Measurements from ENCODE around the gene TSHZ2. TPM values are rescaled to one million over a fixed set of nuclear protein-coding genes. Genes with fewer than 3 reads are reported as not detected.

TSHZ2 gene
- total RNA-seq, 1 donor from 2014 or later = 1.9 TPM

DNA sequence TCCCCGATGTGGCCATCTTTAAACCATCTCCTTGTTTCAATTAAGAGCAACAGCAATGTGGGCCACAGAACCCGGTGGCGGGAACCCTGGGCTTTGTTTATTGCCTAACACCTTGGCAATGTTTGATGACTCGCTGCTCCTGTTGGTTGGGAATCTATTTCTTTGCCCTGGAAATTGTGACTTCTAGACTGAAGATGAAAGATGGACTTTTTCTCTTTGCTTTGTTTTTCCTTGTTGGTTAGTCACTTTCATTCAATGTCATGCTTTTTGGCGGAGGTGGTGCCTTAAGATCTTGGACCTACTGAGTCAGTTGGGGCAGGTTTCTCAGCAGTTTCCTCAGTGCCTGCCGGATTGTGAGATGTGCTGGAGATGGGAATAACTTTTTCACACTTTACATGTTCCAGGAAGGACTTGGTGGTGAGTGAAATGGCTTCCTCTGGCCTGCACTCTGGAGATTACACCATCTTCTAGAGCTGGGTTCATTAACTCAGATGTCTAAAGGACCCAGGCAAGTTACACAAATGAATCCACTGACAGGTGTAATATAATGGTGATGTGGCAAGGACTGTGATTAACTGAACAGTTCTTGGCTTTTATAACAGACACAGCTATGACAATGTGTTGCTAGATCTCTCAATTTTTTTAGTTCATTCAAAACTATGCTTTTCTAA is 56.3 kb downstream of the TSHZ2 start:
- DNase-seq = no peak

DNA sequence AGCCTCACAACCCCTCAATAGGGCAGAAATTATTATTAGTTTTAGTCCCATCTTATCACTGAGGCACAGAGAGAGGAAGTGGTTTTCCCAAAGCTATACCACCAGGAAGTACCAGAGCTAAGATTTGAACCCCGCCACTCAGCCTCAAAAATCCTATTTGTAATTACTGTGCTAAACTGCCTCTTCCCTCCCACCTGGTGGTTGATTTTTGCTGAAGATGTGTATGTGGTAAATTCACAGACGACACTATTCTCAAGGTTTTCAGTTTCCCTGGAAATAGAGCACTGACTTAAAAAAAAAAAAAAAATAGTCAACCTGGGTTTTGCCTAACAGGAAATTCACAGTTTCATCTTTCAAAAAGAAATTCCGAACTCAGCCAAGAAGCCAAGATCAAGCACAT is 57.9 kb downstream of the TSHZ2 start:
- DNase-seq = no peak

DNA sequence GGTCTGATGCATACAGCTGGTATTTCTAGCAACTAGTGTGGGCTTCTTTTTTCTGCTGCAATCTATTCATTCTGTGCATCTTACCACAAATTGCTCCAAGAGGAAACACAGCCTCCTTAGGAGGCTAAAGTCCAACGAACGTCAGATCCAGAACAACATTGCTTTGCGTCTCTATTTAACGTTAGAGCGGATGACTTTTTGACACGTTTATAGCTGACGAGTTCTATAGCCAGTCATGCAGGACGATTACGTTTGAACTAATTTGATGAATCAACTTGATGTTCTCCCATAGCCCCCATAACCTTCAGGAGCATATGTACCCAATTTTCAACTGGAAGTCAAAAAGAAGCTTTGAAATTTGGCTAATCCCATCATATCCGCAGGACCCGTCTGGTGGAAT is 59.9 kb downstream of the TSHZ2 start:
- no peak for DNase-seq

DNA sequence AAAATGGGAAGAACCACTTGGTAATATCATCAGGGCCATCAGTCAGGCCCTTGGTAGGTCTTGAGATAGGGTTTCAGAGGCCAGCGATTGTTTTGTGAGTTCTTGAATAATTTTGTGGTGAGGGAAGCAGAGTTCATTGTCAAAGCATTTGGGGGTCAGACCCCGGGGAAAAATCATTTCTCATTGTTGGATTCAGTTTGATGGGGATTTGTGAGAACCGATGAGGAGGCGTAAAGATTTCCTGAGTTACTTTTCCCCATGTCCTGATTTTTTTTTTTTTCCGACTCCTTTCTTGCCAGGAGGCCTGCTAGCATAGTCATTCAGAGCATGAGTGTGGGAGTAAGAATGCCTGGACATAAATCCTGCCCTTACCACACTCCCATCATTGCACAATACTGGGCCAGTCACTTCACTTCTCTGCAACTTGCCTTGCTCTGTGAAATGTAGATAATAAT is 60.3 kb downstream of the TSHZ2 start:
- DNase-seq = no peak

DNA sequence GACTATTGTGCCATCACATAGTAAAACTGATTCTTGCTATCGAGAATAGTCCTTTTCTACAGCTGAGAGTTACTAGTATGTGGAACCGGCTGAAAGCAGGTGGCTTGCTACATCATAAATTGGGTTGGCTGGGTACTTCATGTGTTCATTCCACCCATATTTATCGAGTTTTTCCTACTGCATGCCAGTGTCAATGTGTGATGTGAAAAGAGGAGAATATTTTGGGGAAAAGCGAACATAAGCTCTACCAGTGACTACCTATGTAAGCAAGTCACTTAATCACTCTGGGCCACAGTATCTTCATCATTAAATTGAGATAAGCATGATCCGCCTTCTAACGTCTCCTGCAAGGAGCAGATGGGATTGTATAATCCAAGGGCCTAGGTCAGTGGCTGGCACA is 61.0 kb downstream of the TSHZ2 start:
- DNase-seq = no peak

- DNase-seq = no peak
These were observed 62.7 kb downstream of the TSHZ2 start for GRCh38 chr20:53034899-53035298.

- peak; percentile 40 for DNase-seq
These were observed 64.8 kb downstream of the TSHZ2 start for GRCh38 chr20:53036992-53037391.

DNA sequence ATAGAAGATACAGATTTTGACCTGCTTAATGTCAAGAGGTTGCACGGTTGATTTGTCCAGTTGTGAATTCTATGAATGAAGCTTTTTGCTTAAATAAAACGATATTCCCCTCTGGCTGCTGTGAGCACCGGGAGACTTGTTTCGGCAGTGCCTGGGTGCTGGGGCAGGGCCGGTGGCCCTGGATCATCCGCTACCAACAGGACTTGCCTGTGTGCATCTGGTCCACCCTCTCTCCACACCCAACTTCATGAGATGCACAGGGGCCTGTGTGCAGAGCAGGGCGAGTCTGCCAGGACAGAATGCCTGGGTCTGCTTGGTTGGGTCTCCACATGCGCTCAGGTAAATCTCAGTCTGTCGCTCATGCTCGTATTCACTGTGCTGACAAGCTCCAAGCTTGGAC is 65.5 kb downstream of the TSHZ2 start:
- no peak for DNase-seq

GRCh38 chr20:53038299-53038698 is 66.1 kb downstream of the TSHZ2 start:
- DNase-seq = no peak

- DNase-seq = peak; percentile 63
These were observed 68.8 kb downstream of the TSHZ2 start for GRCh38 chr20:53040693-53041589.

DNA sequence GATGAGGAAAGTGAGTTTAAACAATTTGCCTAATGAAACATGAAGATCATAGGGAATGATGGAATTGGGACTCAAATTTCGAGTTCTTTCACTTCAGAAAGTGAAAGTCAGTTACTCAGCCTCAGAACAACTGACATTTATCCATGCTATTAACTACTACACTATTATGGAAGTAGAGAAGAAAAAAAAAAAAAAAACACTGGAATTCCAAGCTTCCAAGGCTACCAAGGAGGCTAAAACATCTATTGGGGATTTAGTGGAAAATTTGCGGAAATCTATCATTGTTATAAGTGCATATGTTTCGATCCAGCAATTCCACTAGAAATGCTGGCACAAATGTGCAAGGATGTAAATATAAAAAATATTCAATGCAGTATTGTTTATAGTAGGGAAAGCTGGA is 70.4 kb downstream of the TSHZ2 start:
- DNase-seq = no peak

- no peak for DNase-seq
These were observed 72.1 kb downstream of the TSHZ2 start for GRCh38 chr20:53044296-53044695.

DNA sequence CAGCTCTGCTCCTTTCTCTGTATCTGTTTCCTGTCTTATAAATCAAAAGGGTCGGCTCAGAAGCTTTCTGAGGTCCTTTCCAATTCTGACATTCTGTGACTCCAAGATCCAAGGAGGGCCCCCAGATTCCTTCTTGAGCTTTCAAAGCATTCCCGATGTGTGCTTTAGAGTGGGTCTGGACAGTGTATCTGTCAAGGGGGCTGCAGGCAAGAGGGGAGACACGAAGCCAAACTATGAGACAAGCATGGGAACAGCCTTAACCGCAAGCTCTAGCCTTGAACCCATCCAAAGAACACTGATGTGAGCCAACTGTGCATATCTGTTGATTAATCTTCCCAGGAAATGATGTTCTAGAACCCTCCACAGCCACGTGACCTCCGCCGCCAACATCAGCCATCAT is 73.8 kb downstream of the TSHZ2 start:
- DNase-seq = no peak

DNA sequence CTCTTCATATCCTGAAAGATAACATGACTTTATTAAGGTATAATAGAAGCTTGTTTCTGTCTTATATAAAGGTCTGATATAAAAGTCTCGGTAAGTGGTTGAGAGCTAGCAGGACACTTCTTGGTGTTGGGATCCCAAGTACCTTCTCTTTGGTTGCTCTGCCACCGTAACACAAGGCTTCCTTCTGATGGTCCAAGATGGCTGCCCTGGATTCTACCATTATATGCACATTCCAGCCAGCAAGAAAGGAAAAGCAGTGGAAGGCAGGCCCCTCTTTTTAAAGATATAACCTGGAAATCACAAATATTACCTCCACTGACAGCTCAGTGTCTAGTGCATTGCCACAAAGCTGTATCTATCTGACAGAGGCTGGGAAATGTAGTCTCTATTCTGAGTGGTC is 75.0 kb downstream of the TSHZ2 start:
- no peak for DNase-seq

DNA sequence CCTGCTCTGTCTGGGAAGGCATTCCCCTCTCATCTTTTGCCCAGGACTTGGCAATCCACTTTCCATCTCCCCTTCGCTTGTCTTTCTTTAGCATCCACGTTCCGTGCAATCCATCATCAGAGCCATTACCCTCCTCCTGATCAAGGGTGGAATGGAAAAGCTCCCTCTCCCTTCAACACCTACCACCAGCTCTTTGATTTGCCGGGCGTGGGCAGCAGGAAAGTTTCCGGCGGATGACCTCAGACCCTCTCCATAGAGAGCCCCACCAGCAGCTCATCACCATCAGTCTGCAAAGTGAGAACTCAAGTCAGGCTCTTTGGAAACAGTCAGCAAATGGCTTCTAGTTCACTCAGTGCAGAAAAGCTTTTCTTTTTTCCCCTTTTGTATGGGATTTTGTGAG is 76.2 kb downstream of the TSHZ2 start:
- no peak for DNase-seq

DNA sequence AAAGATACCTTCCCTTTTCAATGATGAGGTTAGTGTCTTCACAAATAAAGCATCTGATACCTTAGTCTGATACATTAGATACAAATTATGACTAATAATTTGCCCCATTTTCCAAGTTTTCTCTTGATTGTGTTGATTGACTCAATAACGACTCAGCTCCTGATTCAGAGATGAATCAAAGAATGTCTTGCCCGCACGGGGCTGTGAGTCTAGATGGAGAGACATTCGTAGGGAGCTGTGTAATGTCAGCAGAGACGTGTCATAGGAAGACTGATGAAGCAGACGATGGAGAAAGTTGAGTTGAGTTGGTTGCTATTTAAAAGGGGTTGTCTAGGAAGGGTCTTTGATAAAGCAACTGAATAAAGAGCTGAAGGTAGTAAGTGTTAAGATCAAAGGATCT is 78.2 kb downstream of the TSHZ2 start:
- no peak for DNase-seq

- no peak for DNase-seq
These were observed 80.2 kb downstream of the TSHZ2 start for GRCh38 chr20:53052380-53052779.

DNA sequence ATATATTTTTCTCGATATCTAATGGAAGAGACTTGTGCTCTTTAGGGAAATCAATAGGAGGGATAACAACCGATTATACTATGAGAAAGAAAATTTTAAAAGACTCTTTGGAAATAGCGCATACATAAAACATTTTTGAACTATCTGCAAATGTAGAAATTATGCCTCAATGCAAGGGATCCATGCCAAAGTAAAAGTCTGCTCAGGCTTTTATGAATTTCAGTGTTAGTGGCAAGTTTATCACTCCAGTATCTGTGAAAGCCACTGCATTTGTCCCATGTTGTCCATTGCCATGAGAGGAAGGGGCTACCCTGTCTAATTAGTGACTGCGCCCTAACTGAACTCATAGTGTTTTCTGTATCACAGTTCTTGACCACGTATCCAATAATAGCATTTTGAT is 81.4 kb downstream of the TSHZ2 start:
- no peak for DNase-seq

- DNase-seq = no peak
These were observed 83.4 kb downstream of the TSHZ2 start for GRCh38 chr20:53055367-53056067.

DNA sequence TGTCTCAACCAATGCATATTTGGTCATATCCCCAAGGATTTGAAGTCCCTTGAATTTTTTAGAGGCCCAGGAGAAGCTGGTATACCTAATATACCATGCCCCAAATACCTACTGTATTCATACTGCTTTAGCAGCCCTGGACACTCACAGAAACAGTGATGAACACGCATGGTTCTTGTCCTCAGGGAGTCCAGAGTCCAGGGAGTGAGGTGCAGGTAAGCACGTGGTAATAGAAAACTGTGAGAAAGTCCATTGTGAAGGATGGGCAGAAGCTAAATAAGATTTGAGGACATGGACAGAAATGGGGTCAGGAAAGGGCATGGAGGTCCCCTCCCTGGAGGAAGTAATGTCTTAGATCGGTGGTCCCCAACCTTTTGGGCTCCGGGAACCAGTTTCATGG is 85.4 kb downstream of the TSHZ2 start:
- no peak for DNase-seq

- no peak for DNase-seq
These were observed 87.7 kb downstream of the TSHZ2 start for GRCh38 chr20:53059848-53060247.

DNA sequence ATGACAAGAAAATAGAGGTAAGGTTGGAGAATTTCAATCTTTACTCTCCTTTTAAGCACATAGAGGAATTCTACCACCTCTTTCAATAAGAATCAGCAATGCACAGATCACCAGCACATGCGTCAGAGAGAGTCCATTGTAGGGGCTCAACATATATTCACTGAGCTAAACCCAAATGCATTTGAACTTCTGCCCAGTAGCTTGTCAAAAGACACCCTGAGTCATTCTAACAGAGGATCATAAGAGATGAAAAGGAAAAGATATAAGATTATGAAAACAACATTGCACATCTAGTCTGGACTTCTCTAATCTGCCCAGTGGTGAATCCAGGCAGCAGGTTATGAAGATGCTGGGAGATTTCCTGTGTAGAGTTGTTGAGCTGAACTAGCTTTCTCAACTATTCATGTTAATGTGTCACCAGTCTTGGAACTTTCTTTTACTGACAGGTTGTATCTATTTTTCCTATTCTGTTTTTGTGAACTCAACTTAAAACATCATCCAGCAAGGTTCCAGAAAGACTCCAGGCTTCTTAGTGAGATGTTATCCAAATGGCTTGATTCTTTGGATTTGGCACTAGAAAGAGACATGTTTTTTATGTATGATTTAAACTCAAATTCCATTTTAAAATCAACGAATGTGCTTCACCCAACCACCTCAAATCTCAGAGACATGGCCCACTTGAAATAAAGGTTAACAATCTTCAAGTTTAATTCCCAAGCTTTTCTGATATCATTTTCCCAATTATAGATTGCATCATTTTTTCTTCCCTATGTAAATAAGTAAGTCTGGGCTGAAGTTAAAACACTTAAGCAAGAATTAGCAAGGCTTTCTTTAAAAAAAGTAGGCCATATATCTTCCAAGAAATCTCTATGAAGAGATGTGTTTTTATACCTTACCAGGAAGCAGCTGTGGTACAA is 89.3 kb downstream of the TSHZ2 start:
- no peak for DNase-seq

Data from dermis blood vessel endothelial cell (primary cell).